ENCODE results near the gene C2orf76.
A peak's percentile ranks its signal among the peaks of the same experiment; 100 is the strongest.

Gene C2orf76

GRCh38 chr2:119367472-119368099 is 952 bp upstream of the C2orf76 start:
- no peak for DNase-seq (ENCODE audit: low spot score)
- TF ChIP-seq CTCF (IDR thresholded peaks at IDR 0.05): no peak
- peak overlapping the region; percentile 80 for H3K4me3 ChIP-seq

GRCh38 chr2:119366161-119366648 is 429 bp downstream of the C2orf76 start:
- peak overlapping the region; percentile 80 for H3K4me3 ChIP-seq
- peak overlapping the region; percentile 82 to 91 for H3K27ac ChIP-seq
- no peak for TF ChIP-seq CTCF (IDR thresholded peaks at IDR 0.05)
- no peak for DNase-seq (ENCODE audit: low spot score)

More at GRCh38 chr2:119367472-119368099, 952 bp upstream of the C2orf76 start:
- peak overlapping the region; percentile 82 to 91 for H3K27ac ChIP-seq

GRCh38 chr2:119365436-119365835 is 1.2 kb downstream of the C2orf76 start:
- Histone ChIP-seq H3K27ac (no peak overlapping the region), H3K4me3 (peak overlapping the region; percentile 80)
- DNase-seq (ENCODE audit: low spot score): no peak
- TF ChIP-seq CTCF (IDR thresholded peaks at IDR 0.05): no peak

- H3K4me3 ChIP-seq: peak overlapping the region; percentile 80
- H3K27ac ChIP-seq: no peak overlapping the region
- no peak for TF ChIP-seq CTCF (IDR thresholded peaks at IDR 0.05)
- no peak for DNase-seq (ENCODE audit: low spot score)
Measured at GRCh38 chr2:119364798-119365197, 1.8 kb downstream of the C2orf76 start.

- Histone ChIP-seq H3K27ac (no peak overlapping the region), H3K4me3 (no peak overlapping the region)
- TF ChIP-seq CTCF (IDR thresholded peaks at IDR 0.05): no peak
- DNase-seq (ENCODE audit: low spot score): no peak
Measured at GRCh38 chr2:119360423-119360966, 6.1 kb downstream of the C2orf76 start.

- H3K27ac ChIP-seq: no peak overlapping the region
- TF ChIP-seq CTCF (IDR thresholded peaks at IDR 0.05): no peak
- H3K4me3 ChIP-seq: no peak overlapping the region
- DNase-seq (ENCODE audit: low spot score): no peak
Measured at GRCh38 chr2:119359774-119360173, 6.9 kb downstream of the C2orf76 start.

GRCh38 chr2:119354860-119355259 is 11.8 kb downstream of the C2orf76 start:
- H3K27ac ChIP-seq: no peak overlapping the region
- no peak for DNase-seq (ENCODE audit: low spot score)
- no peak overlapping the region for H3K4me3 ChIP-seq
- no peak for TF ChIP-seq CTCF (IDR thresholded peaks at IDR 0.05)

All from coronary artery (tissue), 2 donors.